PFSK-1 (cell line): ENCODE results near the gene GPRIN2.

Source experiments
- FOXP2 ChIP-seq: optimal IDR thresholded peaks from 2 replicates; pipeline ENCODE3; 2011; ENCODE audit warnings: borderline replicate concordance, control low read depth, inconsistent platforms; ENCODE audit not compliant: insufficient read depth; ENCODE audit errors: extremely low read length, extremely low read depth
- POLR2AphosphoS5 ChIP-seq: IDR thresholded peaks from 2 replicates; pipeline ENCODE4 v1.6.1; 2012; ENCODE audit warnings: low read depth, mild to moderate bottlenecking, control low read depth, low read length, moderate library complexity

DNA sequence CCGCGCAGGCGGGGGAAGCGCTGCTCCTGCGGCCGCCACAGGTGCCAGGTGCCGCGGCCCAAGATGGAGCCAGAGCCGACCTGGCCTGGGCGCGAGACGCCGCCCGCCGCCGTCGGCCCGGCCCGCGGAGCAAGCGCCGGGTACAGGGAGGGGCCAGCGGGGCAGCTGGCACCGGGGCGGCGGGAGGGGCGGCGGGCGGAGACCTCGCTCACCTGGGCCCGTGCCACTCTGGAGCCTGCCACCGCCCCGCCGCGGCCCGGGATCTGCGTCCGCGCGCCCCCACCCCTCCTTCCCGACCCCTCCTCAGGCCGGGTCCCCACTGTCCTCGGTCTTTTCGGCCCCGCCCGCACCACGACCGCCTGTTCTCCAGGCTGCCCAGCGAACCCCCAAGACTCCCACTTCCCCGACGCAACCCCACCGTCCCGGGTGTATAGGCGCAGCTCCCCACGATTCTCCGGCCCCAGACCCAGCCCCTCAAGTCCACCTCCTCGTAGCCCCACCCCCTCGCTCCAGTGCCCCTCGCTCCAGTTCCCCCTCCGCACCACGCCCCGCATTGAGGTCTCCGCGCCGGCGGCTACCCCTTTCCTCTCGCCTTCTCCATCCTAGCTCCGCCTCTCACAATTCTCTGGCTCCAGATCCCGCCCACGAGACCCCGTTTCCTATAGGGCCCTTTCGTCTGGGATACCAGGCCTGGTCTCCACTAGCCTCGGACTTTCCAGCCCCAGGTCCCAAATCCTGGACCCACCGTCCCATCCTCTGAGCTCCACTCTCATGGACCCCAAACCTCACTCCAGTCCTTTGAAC lies at the start of gene GPRIN2:
- TF ChIP-seq FOXP2 (no peak), POLR2AphosphoS5 (no peak)
